Nephron (organoid): ENCODE data around the gene SLAMF9.

Source experiments
- H3K27ac Mint-ChIP-seq, 3 experiments: 2 replicates each; pipeline ENCODE4 v1.8.0; 2020; ENCODE audit warnings: mixed read lengths in 3 of 3, mild to moderate bottlenecking in 2 of 3, moderate library complexity in 1 of 3
- H3K27me3 Mint-ChIP-seq: 2 replicates; pipeline ENCODE4 v1.8.0; 2021; ENCODE audit warnings: low read depth, mild to moderate bottlenecking, moderate library complexity, mixed read lengths
- H3K36me3 Mint-ChIP-seq: 2 replicates; pipeline ENCODE4 v1.8.0; 2020; ENCODE audit warnings: low read depth, mixed read lengths
- H3K4me1 Mint-ChIP-seq: 2 replicates; pipeline ENCODE4 v1.8.0; 2020; ENCODE audit warnings: mixed read lengths
- H3K4me3 Mint-ChIP-seq, 3 experiments: 2 replicates each; pipeline ENCODE4 v1.8.0; 2020; ENCODE audit warnings: mild to moderate bottlenecking in 3 of 3, mixed read lengths in 3 of 3, moderate library complexity in 2 of 3
- H3K9me3 Mint-ChIP-seq: 2 replicates; pipeline ENCODE4 v1.8.0; 2020; ENCODE audit warnings: mixed read lengths
- CTCF ChIP-seq, 3 experiments: fragments of 200-600 bp; sonication (generic); IDR thresholded peaks; one replicate each; pipeline ENCODE4 v1.5.0; 2021; ENCODE audit warnings: antibody characterized with exemption in 3 of 3; ENCODE audit not compliant: unreplicated experiment in 3 of 3

Gene SLAMF9

GRCh38 chr1:159973350-159973940, 19.4 kb upstream of the SLAMF9 start:
- no peaks in the 10 kb centered on the region for H3K9me3 Mint-ChIP-seq

GRCh38 chr1:159972443-159973205, 18.6 kb upstream of the SLAMF9 start:
- H3K4me1 Mint-ChIP-seq = no peaks in the 10 kb centered on the region
- H3K4me3 Mint-ChIP-seq = no peak overlapping the region
- no peak overlapping the region for H3K27ac Mint-ChIP-seq
- no peaks in the 10 kb centered on the region for H3K36me3 Mint-ChIP-seq
- TF ChIP-seq CTCF (IDR thresholded peaks at IDR 0.05; ENCODE audit: unreplicated experiment in 3 of 3) = no peak
- no peaks in the 10 kb centered on the region for H3K9me3 Mint-ChIP-seq
- H3K27me3 Mint-ChIP-seq = peaks cover 13% of the 10 kb centered on the region

More at GRCh38 chr1:159973350-159973940, 19.4 kb upstream of the SLAMF9 start:
- no peak for TF ChIP-seq CTCF (IDR thresholded peaks at IDR 0.05; ENCODE audit: unreplicated experiment in 3 of 3)
- Mint-ChIP-seq H3K4me1 (no peaks in the 10 kb centered on the region), H3K4me3 (no peak overlapping the region), H3K36me3 (no peaks in the 10 kb centered on the region), H3K27me3 (peaks cover 10% of the 10 kb centered on the region), H3K27ac (no peak overlapping the region)

GRCh38 chr1:159970932-159971342, 16.9 kb upstream of the SLAMF9 start:
- H3K27ac Mint-ChIP-seq = no peak overlapping the region
- H3K9me3 Mint-ChIP-seq = no peaks in the 10 kb centered on the region
- H3K4me3 Mint-ChIP-seq = no peak overlapping the region
- peaks cover 13% of the 10 kb centered on the region for H3K27me3 Mint-ChIP-seq
- H3K36me3 Mint-ChIP-seq = no peaks in the 10 kb centered on the region
- TF ChIP-seq CTCF (IDR thresholded peaks at IDR 0.05; ENCODE audit: unreplicated experiment in 3 of 3) = no peak
- no peaks in the 10 kb centered on the region for H3K4me1 Mint-ChIP-seq

GRCh38 chr1:159968901-159969300, 14.9 kb upstream of the SLAMF9 start:
- H3K4me1 Mint-ChIP-seq = no peaks in the 10 kb centered on the region
- no peak for TF ChIP-seq CTCF (IDR thresholded peaks at IDR 0.05; ENCODE audit: unreplicated experiment in 3 of 3)
- peaks cover 24% of the 10 kb centered on the region for H3K27me3 Mint-ChIP-seq
- H3K9me3 Mint-ChIP-seq = no peaks in the 10 kb centered on the region
- no peak overlapping the region for H3K27ac Mint-ChIP-seq
- H3K4me3 Mint-ChIP-seq = no peak overlapping the region
- H3K36me3 Mint-ChIP-seq = no peaks in the 10 kb centered on the region

GRCh38 chr1:159965263-159965662, 11.2 kb upstream of the SLAMF9 start:
- Mint-ChIP-seq H3K4me1 (peaks cover 10% of the 10 kb centered on the region), H3K4me3 (no peak overlapping the region), H3K27ac (no peak overlapping the region), H3K36me3 (no peaks in the 10 kb centered on the region), H3K9me3 (no peaks in the 10 kb centered on the region), H3K27me3 (peaks cover 27% of the 10 kb centered on the region)
- TF ChIP-seq CTCF (IDR thresholded peaks at IDR 0.05; ENCODE audit: unreplicated experiment in 3 of 3) = no peak

- no peak for TF ChIP-seq CTCF (IDR thresholded peaks at IDR 0.05; ENCODE audit: unreplicated experiment in 3 of 3)
- Mint-ChIP-seq H3K36me3 (no peaks in the 10 kb centered on the region), H3K27me3 (peaks cover 27% of the 10 kb centered on the region), H3K4me3 (no peak overlapping the region), H3K27ac (no peak overlapping the region), H3K4me1 (peaks cover 10% of the 10 kb centered on the region), H3K9me3 (no peaks in the 10 kb centered on the region)
Measured at GRCh38 chr1:159964144-159964543, 10.1 kb upstream of the SLAMF9 start.
